Measurements from ENCODE around the gene FBXO7.

DNA sequence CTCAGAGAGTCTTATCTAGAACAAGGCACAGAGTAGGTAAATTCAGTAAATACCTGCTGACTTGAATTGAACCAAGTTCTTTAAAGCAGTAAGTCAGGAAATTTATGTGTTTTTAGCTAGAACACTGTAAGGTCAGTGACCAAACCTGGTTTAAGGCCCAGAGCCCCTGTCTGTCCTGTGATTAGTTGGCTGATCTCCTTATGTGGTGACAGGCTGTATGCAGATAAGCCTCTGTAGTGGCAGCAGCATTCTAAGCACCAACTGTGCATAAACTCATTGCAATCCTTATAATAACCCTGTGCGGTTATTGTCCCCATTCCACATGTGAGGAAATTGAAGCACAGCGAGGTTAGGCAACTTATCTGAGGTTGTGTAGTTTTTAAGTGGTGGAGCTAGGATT lies 40.5 kb downstream of the FBXO7 start:
- TF ChIP-seq ZNF423 (tag by site-specific recombination; IDR thresholded peaks at IDR 0.05) (no peak), ZNF660 (tag by site-specific recombination; IDR thresholded peaks at IDR 0.05) (no peak), ZFP37 (tag by site-specific recombination; IDR thresholded peaks at IDR 0.05) (no peak), CTCF (tag by site-specific recombination; IDR thresholded peaks at IDR 0.05) (no peak), ZNF707 (tag by site-specific recombination; IDR thresholded peaks at IDR 0.05) (no peak), ZNF10 (tag by site-specific recombination; IDR thresholded peaks at IDR 0.05) (no peak), ZNF623 (tag by site-specific recombination; IDR thresholded peaks at IDR 0.05) (no peak), ZNF529 (tag by site-specific recombination; IDR thresholded peaks at IDR 0.05; ENCODE audit: insufficient replicate concordance) (no peak), ZEB2 (tag by site-specific recombination; IDR thresholded peaks at IDR 0.05) (no peak)
